Keratinocyte (primary cell): Measurements from ENCODE around the gene ADRM1. TPM values are rescaled to one million over a fixed set of nuclear protein-coding genes. Genes with fewer than 3 reads are reported as not detected.

Experiments used
- DNase-seq: peaks from one replicate; pipeline ENCODE4 v3.0.0-alpha.2; 2011; ENCODE audit warnings: low read depth, missing footprints, low spot score
- FAIRE-seq: peaks from 2 replicates; lab custom pipeline; 2011; peaks lifted over from hg19 to GRCh38; lab: Jason Lieb, UNC
- H2AFZ ChIP-seq: 2 replicates; pipeline ENCODE4 v1.6.0; 2012; ENCODE audit warnings: low read length, control low read depth, inconsistent platforms; ENCODE audit not compliant: control insufficient read depth
- H3K27ac ChIP-seq: 2 replicates; pipeline ENCODE4 v1.5.1; 2011; ENCODE audit warnings: low read length; ENCODE audit not compliant: control insufficient read depth, insufficient read depth
- H3K27me3 ChIP-seq: 3 replicates; pipeline ENCODE4 v1.6.0; 2011; ENCODE audit warnings: low read length; ENCODE audit not compliant: control insufficient read depth, insufficient read depth; ENCODE audit errors: extremely low read depth
- H3K36me3 ChIP-seq, 2 experiments: 2 replicates in 1 of 2; 3 replicates in 1 of 2; pipeline ENCODE4 v1.5.1; 2011; ENCODE audit warnings: low read length in 2 of 2, mild to moderate bottlenecking in 1 of 2; ENCODE audit not compliant: control insufficient read depth in 2 of 2, insufficient read depth in 2 of 2; ENCODE audit errors: extremely low read depth in 1 of 2
- H3K4me1 ChIP-seq: 3 replicates; pipeline ENCODE4 v1.5.1; 2011; ENCODE audit warnings: low read length; ENCODE audit not compliant: control insufficient read depth, insufficient read depth; ENCODE audit errors: extremely low read depth
- H3K4me2 ChIP-seq: 3 replicates; pipeline ENCODE4 v1.6.0; 2011; ENCODE audit warnings: low read depth, low read length; ENCODE audit not compliant: control insufficient read depth, insufficient read depth; ENCODE audit errors: extremely low read depth
- H3K4me3 ChIP-seq, 3 experiments: fragments of 200-600 bp in 1 of 3; sonication (generic) in 1 of 3; 2 replicates in 2 of 3; 3 replicates in 1 of 3; pipeline ENCODE4 v1.5.1; 2011 to 2016; ENCODE audit warnings: low read length in 3 of 3, mild to moderate bottlenecking in 3 of 3, control low read depth in 2 of 3, inconsistent platforms in 1 of 3, low read depth in 1 of 3, mixed read lengths in 1 of 3, mixed run types in 1 of 3, moderate library complexity in 1 of 3; ENCODE audit not compliant: control insufficient read depth in 2 of 3, insufficient read depth in 2 of 3; ENCODE audit errors: extremely low read depth in 1 of 3
- H3K79me2 ChIP-seq: 2 replicates; pipeline ENCODE4 v1.6.0; 2012; ENCODE audit warnings: low read length; ENCODE audit not compliant: control insufficient read depth, insufficient read depth
- H3K9ac ChIP-seq: 3 replicates; pipeline ENCODE4 v1.6.0; 2011; ENCODE audit warnings: low read length; ENCODE audit not compliant: control insufficient read depth, insufficient read depth; ENCODE audit errors: extremely low read depth
- H3K9me1 ChIP-seq: 3 replicates; pipeline ENCODE4 v1.6.0; 2011; ENCODE audit warnings: low read length; ENCODE audit not compliant: control insufficient read depth, insufficient read depth; ENCODE audit errors: extremely low read depth
- H3K9me3 ChIP-seq: 2 replicates; pipeline ENCODE4 v1.5.1; 2012; ENCODE audit warnings: low read depth, low read length; ENCODE audit not compliant: control insufficient read depth
- H4K20me1 ChIP-seq: 3 replicates; pipeline ENCODE4 v1.6.0; 2011; ENCODE audit warnings: low read length; ENCODE audit not compliant: control insufficient read depth, insufficient read depth; ENCODE audit errors: extremely low read depth
- CTCF ChIP-seq, 3 experiments: IDR thresholded peaks in 1 of 3; conservative IDR thresholded peaks in 1 of 3; optimal IDR thresholded peaks in 1 of 3; 2 replicates in 2 of 3; 3 replicates in 1 of 3; pipeline versions ENCODE3 to v1.5.1; 2011; ENCODE audit warnings: low read length in 3 of 3, mild to moderate bottlenecking in 3 of 3, moderate library complexity in 2 of 3, control low read depth in 1 of 3, inconsistent platforms in 1 of 3; ENCODE audit not compliant: insufficient read depth in 2 of 3; ENCODE audit errors: extremely low read depth in 1 of 3
- EZH2 ChIP-seq: IDR thresholded peaks from one replicate; pipeline ENCODE4 v1.6.1; 2012; ENCODE audit warnings: inconsistent platforms, mild to moderate bottlenecking, low read length, moderate library complexity
- dilution Hi-C: fragments of 300-500 bp; cut with MboI; formaldehyde crosslinking; loops from one replicate; pipeline ENCODE4 v1.7.0; 2020; ENCODE audit warnings: low sequenced_read_pairs; ENCODE audit not compliant: extremely low pct_ligation_motif_present
- polyA plus RNA-seq, 5 experiments: library from polyadenylated mRNA; depleted of rRNA in 3 of 5; stranded (reverse) in 3 of 5; stranded (forward) in 1 of 5; unstranded in 1 of 5; fragments of >200 nt; gene quantifications; 1 replicate in 1 of 5; 2 replicates in 3 of 5; 3 replicates in 1 of 5; pipeline versions ENCODE4 v1.2.1 to v1.2.3, GENCODE V29; 2011 to 2012; ENCODE audit warnings: missing spikeins in 2 of 5, low read depth in 1 of 5, low replicate concordance in 1 of 5

Gene ADRM1
- polyA plus RNA-seq, 1 donor (not counting 4 experiments of a cell fraction or from before 2014, with no cell fraction given), result 91.4 TPM

- no peak overlapping the region for H3K4me3 ChIP-seq
- H3K36me3 ChIP-seq, result peaks cover 0 to 35% of the 10 kb centered on the region in 2 experiments
- H3K9me3 ChIP-seq, result no peaks in the 10 kb centered on the region
- no peaks in the 10 kb centered on the region for H3K4me1 ChIP-seq
- no peak overlapping the region for H3K9ac ChIP-seq
- TF ChIP-seq CTCF (optimal IDR thresholded peaks at IDR 0.05 in 1 of 3, IDR thresholded peaks at IDR 0.05 in 1 of 3, conservative IDR thresholded peaks at IDR 0.05 in 1 of 3; ENCODE audit: extremely low read depth in 1 of 3, insufficient read depth in 2 of 3, low read length in 3 of 3) (no peak), EZH2 (no peak)
- dilution Hi-C loops, result no loop called here
- no peak overlapping the region for H3K27ac ChIP-seq
- no peak for DNase-seq
- no peak overlapping the region for H2AFZ ChIP-seq
- no peaks in the 10 kb centered on the region for H3K79me2 ChIP-seq
- H3K4me2 ChIP-seq, result no peak overlapping the region
- peaks cover 3% of the 10 kb centered on the region for H3K9me1 ChIP-seq
- no peaks in the 10 kb centered on the region for H4K20me1 ChIP-seq
- H3K27me3 ChIP-seq, result no peaks in the 10 kb centered on the region
- FAIRE-seq, result no peak
Measured at GRCh38 chr20:62273416-62273815, 29.4 kb upstream of the ADRM1 start.

- Histone ChIP-seq H3K9ac (no peak overlapping the region), H3K27me3 (no peaks in the 10 kb centered on the region), H2AFZ (no peak overlapping the region), H3K36me3 (peaks cover 0 to 33% of the 10 kb centered on the region in 2 experiments), H3K4me2 (no peak overlapping the region), H3K79me2 (no peaks in the 10 kb centered on the region), H3K9me1 (peaks cover 3% of the 10 kb centered on the region), H3K9me3 (no peaks in the 10 kb centered on the region), H3K4me1 (no peaks in the 10 kb centered on the region), H4K20me1 (no peaks in the 10 kb centered on the region), H3K27ac (no peak overlapping the region), H3K4me3 (no peak overlapping the region)
- dilution Hi-C loops, result no loop called here
- TF ChIP-seq EZH2, result no peak
- no peak for TF ChIP-seq CTCF (optimal IDR thresholded peaks at IDR 0.05 in 1 of 3, IDR thresholded peaks at IDR 0.05 in 1 of 3, conservative IDR thresholded peaks at IDR 0.05 in 1 of 3; ENCODE audit: extremely low read depth in 1 of 3, insufficient read depth in 2 of 3, low read length in 3 of 3)
- no peak for DNase-seq
- no peak for FAIRE-seq
Measured at GRCh38 chr20:62274332-62274950, 28.4 kb upstream of the ADRM1 start.
